Measurements from ENCODE around the gene VPS51. TPM values are rescaled to one million over a fixed set of nuclear protein-coding genes. Genes with fewer than 3 reads are reported as not detected.
A peak's percentile ranks its signal among the peaks of the same experiment; 100 is the strongest.

The VPS51 gene
- total and polyA plus RNA-seq, 9 of the 15 experiments (the other 6 are each of a cell fraction or from before 2014, with no cell fraction given) = 1.8 to 143 (median 46.8) TPM

DNA sequence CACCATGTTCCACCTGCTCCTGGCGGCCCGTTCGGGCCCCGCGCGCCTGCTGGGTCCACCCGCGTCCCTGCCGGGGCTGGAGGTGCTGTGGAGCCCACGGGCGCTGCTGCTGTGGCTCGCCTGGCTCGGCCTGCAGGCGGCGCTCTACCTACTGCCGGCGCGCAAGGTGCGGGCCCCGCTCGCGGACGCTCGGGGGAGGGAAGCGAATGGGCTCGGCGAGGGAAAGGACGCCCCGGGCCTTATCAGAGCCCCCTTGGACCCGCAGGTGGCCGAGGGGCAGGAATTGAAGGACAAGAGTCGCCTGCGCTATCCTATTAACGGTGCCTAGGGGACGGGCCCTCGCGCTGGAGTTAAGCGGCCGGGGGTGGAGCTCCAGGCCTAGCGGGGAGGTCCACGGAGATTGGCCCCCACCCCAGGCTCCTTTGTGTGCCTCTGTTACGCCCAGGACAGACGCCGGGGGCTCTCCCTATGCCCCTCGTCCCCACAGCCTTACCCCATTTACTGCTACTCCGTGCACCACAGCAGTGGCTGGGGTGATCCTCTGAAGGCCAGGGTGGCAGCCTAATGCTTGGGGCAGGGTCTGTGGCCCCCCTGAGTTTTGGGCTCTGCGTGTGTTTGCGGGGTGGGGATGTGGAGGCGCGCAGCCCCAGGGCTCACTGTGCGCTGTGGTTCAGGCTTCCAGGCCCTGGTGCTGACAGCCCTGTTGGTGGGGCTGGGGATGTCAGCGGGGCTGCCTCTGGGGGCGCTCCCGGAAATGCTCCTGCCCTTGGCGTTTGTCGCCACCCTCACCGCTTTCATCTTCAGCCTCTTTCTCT, 16.7 kb downstream of the VPS51 start (continued):
- TF ChIP-seq, protein P1, sequence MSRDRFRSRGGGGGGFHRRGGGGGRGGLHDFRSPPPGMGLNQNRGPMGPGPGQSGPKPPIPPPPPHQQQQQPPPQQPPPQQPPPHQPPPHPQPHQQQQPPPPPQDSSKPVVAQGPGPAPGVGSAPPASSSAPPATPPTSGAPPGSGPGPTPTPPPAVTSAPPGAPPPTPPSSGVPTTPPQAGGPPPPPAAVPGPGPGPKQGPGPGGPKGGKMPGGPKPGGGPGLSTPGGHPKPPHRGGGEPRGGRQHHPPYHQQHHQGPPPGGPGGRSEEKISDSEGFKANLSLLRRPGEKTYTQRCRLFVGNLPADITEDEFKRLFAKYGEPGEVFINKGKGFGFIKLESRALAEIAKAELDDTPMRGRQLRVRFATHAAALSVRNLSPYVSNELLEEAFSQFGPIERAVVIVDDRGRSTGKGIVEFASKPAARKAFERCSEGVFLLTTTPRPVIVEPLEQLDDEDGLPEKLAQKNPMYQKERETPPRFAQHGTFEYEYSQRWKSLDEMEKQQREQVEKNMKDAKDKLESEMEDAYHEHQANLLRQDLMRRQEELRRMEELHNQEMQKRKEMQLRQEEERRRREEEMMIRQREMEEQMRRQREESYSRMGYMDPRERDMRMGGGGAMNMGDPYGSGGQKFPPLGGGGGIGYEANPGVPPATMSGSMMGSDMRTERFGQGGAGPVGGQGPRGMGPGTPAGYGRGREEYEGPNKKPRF (IDR thresholded peaks at IDR 0.05; ENCODE audit: low read depth, low read length) = no peak
- TF ChIP-seq NR3C1 (CRISPR knock-in tag; IDR thresholded peaks at IDR 0.05) = no peak
- TF ChIP-seq TBP (optimal IDR thresholded peaks at IDR 0.05; ENCODE audit: low read depth, low read length) = peak; percentile 11
- TF ChIP-seq, protein P2, sequence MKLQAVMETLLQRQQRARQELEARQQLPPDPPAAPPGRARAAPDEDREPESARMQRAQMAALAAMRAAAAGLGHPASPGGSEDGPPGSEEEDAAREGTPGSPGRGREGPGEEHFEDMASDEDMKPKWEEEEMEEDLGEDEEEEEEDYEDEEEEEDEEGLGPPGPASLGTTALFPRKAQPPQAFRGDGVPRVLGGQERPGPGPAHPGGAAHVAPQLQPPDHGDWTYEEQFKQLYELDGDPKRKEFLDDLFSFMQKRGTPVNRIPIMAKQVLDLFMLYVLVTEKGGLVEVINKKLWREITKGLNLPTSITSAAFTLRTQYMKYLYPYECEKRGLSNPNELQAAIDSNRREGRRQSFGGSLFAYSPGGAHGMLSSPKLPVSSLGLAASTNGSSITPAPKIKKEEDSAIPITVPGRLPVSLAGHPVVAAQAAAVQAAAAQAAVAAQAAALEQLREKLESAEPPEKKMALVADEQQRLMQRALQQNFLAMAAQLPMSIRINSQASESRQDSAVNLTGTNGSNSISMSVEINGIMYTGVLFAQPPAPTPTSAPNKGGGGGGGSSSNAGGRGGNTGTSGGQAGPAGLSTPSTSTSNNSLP (IDR thresholded peaks at IDR 0.05; ENCODE audit: borderline replicate concordance, low read depth, low read length) = no peak
- TF ChIP-seq, protein P3, sequence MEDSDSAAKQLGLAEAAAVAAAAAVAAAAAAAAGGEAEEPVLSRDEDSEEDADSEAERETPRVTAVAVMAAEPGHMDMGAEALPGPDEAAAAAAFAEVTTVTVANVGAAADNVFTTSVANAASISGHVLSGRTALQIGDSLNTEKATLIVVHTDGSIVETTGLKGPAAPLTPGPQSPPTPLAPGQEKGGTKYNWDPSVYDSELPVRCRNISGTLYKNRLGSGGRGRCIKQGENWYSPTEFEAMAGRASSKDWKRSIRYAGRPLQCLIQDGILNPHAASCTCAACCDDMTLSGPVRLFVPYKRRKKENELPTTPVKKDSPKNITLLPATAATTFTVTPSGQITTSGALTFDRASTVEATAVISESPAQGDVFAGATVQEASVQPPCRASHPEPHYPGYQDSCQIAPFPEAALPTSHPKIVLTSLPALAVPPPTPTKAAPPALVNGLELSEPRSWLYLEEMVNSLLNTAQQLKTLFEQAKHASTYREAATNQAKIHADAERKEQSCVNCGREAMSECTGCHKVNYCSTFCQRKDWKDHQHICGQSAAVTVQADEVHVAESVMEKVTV (CRISPR knock-in tag; IDR thresholded peaks at IDR 0.05) = peak; percentile 65
- no peak for TF ChIP-seq NCOA1 (IDR thresholded peaks at IDR 0.05; ENCODE audit: low read depth)
- peak; percentile 96 for TF ChIP-seq FIP1L1 (IDR thresholded peaks at IDR 0.05; ENCODE audit: low read depth, low read length, poor library complexity, severe bottlenecking)
- 0 out of 2 replicates have a peak, but pooled peaks have one; percentile 28 for TF ChIP-seq ZNF384 (IDR thresholded peaks at IDR 0.05; ENCODE audit: low read depth, low read length)
- TF ChIP-seq TCFL5 (CRISPR knock-in tag; conservative IDR thresholded peaks at IDR 0.05) = no peak
- peak; percentile 82 for TF ChIP-seq U2AF1 (optimal IDR thresholded peaks at IDR 0.05; ENCODE audit: low read depth, low read length)
- no peak for TF ChIP-seq NCOA2 (IDR thresholded peaks at IDR 0.05; ENCODE audit: partially characterized antibody in 2 of 2)
- TF ChIP-seq PRMT5 (CRISPR knock-in tag; IDR thresholded peaks at IDR 0.05) = 0 out of 2 replicates have a peak, but pooled peaks have one; percentile 20
- TF ChIP-seq HNRNPUL1 (IDR thresholded peaks at IDR 0.05; ENCODE audit: low read length) = peak; percentile 23; the same call in 1 of the 2 replicates
- peak; percentile 98 for TF ChIP-seq TARDBP (IDR thresholded peaks at IDR 0.05)
- no peak for TF ChIP-seq ZNF75A (CRISPR knock-in tag; IDR thresholded peaks at IDR 0.05)
- TF ChIP-seq, protein P4, sequence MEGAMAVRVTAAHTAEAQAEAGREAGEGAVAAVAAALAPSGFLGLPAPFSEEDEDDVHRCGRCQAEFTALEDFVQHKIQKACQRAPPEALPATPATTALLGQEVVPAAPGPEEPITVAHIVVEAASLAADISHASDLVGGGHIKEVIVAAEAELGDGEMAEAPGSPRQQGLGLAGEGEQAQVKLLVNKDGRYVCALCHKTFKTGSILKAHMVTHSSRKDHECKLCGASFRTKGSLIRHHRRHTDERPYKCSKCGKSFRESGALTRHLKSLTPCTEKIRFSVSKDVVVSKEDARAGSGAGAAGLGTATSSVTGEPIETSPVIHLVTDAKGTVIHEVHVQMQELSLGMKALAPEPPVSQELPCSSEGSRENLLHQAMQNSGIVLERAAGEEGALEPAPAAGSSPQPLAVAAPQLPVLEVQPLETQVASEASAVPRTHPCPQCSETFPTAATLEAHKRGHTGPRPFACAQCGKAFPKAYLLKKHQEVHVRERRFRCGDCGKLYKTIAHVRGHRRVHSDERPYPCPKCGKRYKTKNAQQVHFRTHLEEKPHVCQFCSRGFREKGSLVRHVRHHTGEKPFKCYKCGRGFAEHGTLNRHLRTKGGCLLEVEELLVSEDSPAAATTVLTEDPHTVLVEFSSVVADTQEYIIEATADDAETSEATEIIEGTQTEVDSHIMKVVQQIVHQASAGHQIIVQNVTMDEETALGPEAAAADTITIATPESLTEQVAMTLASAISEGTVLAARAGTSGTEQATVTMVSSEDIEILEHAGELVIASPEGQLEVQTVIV (CRISPR knock-in tag; IDR thresholded peaks at IDR 0.05; ENCODE audit: borderline replicate concordance) = no peak

Measured in K562 (cell line).